ENCODE results near the gene PGC.
A peak's percentile ranks its signal among the peaks of the same experiment; 100 is the strongest.

GRCh38 chr6:41786451-41787218 is 39.4 kb upstream of the PGC start:
- TF ChIP-seq, protein P1, sequence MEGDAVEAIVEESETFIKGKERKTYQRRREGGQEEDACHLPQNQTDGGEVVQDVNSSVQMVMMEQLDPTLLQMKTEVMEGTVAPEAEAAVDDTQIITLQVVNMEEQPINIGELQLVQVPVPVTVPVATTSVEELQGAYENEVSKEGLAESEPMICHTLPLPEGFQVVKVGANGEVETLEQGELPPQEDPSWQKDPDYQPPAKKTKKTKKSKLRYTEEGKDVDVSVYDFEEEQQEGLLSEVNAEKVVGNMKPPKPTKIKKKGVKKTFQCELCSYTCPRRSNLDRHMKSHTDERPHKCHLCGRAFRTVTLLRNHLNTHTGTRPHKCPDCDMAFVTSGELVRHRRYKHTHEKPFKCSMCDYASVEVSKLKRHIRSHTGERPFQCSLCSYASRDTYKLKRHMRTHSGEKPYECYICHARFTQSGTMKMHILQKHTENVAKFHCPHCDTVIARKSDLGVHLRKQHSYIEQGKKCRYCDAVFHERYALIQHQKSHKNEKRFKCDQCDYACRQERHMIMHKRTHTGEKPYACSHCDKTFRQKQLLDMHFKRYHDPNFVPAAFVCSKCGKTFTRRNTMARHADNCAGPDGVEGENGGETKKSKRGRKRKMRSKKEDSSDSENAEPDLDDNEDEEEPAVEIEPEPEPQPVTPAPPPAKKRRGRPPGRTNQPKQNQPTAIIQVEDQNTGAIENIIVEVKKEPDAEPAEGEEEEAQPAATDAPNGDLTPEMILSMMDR (IDR thresholded peaks at IDR 0.05) = peak; percentile 15 to 82 (median 31)
- TF ChIP-seq POLR2A (IDR thresholded peaks at IDR 0.05) = no peak

Data from sigmoid colon (tissue), 3 donors.